HCT116 (cell line): Measurements from ENCODE around the gene FOS. TPM values are rescaled to one million over a fixed set of nuclear protein-coding genes. Genes with fewer than 3 reads are reported as not detected.
"Not testable (repeated sequence)": the region's sequence is repeated elsewhere in the genome, so short reads cannot be mapped to it uniquely, and the experiment has no call there.

Experiments used
- ATAC-seq: fragments of 200-7000 bp; cut with Tn5 transposase; 2 replicates; pipeline ENCODE4 v1.9.1; 2020; ENCODE audit warnings: mild to moderate bottlenecking, moderate library complexity
- BruUV-seq: library from RNA; stranded (reverse); fragments of 400-500 nt; replicated peaks from 2 replicates; lab custom pipeline; 2021; lab: Mats Ljungman, UMichigan
- CTCF ChIA-PET: fragments of 300-600 bp; sonication (Branson Sonifier 250); formaldehyde crosslinking; loops from one replicate; lab custom pipeline; 2021; ENCODE audit warnings: antibody characterized with exemption; lab: Charles Lee
- POLR2A ChIA-PET: fragments of 300-600, 350-600 bp; sonication (Branson Sonifier 250); formaldehyde crosslinking; loops from one replicate; lab custom pipeline; 2021; ENCODE audit warnings: antibody characterized with exemption; lab: Charles Lee
- RAD21 ChIA-PET, 2 experiments: fragments of 300-600 bp; sonication (Branson Sonifier 250); formaldehyde crosslinking; loops; one replicate each; lab custom pipeline; 2023; ENCODE audit warnings: low total read pairs in 2 of 2; ENCODE audit not compliant: uncharacterized antibody in 2 of 2, unreplicated experiment in 2 of 2, low non-redundant PET in 1 of 2; lab: Charles Lee
- DNase-seq: peaks from one replicate; pipeline ENCODE4 v3.0.0-alpha.2; 2010; ENCODE audit warnings: low read depth, low spot score
- H2AFZ ChIP-seq: fragments of 200-600 bp; shearing (Covaris generic), sonication (generic); 2 replicates; pipeline ENCODE4 v1.6.1; 2017; ENCODE audit warnings: low read depth, mixed run types, mixed read lengths, antibody characterized with exemption, low read length; ENCODE audit not compliant: poor library complexity, severe bottlenecking
- H3K27ac ChIP-seq: 2 replicates; pipeline ENCODE4 v1.5.1; 2012; ENCODE audit warnings: low read depth, low read length
- H3K27me3 ChIP-seq: fragments of 200-600 bp; sonication (generic); 2 replicates; pipeline ENCODE4 v1.6.1; 2016; ENCODE audit warnings: mixed run types, low read length, mixed read lengths; ENCODE audit not compliant: insufficient read depth
- H3K36me3 ChIP-seq, 2 experiments: fragments of 200-500 bp in 1 of 2; fragments of 200-600 bp in 1 of 2; sonication (Bioruptor generic) in 1 of 2; sonication (generic) in 1 of 2; 2 replicates each; pipeline versions ENCODE4 v1.5.1 to v1.6.1; 2014 to 2016; ENCODE audit warnings: low read length in 2 of 2, inconsistent platforms in 1 of 2, mixed read lengths in 1 of 2, mixed run types in 1 of 2; ENCODE audit not compliant: insufficient read depth in 2 of 2, control insufficient read depth in 1 of 2
- H3K4me1 ChIP-seq, 2 experiments: fragments of 200-600 bp in 1 of 2; sonication (generic) in 1 of 2; 2 replicates each; pipeline versions ENCODE4 v1.5.1 to v1.6.1; 2012 to 2017; ENCODE audit warnings: low read length in 2 of 2, inconsistent platforms in 1 of 2, mild to moderate bottlenecking in 1 of 2, mixed read lengths in 1 of 2, mixed run types in 1 of 2, moderate library complexity in 1 of 2; ENCODE audit not compliant: insufficient read depth in 2 of 2, control insufficient read depth in 1 of 2
- H3K4me2 ChIP-seq: fragments of 200-600 bp; sonication (generic); 2 replicates; pipeline ENCODE4 v1.6.1; 2017; ENCODE audit warnings: mixed run types, low read length, mixed read lengths
- H3K4me3 ChIP-seq, 2 experiments: fragments of 200-600 bp in 1 of 2; sonication (generic) in 1 of 2; replicated peaks in 1 of 2; 2 replicates each; pipeline ENCODE4 v1.5.1; 2011 to 2016; ENCODE audit warnings: low read length in 2 of 2, control low read depth in 1 of 2, low read depth in 1 of 2, mild to moderate bottlenecking in 1 of 2, mixed read lengths in 1 of 2, mixed run types in 1 of 2
- H3K79me2 ChIP-seq: fragments of 200-600 bp; sonication (generic); 2 replicates; pipeline ENCODE4 v1.6.1; 2017; ENCODE audit warnings: mild to moderate bottlenecking, mixed run types, low read length, moderate library complexity, mixed read lengths; ENCODE audit not compliant: insufficient read depth
- H3K9ac ChIP-seq: fragments of 200-600 bp; sonication (generic); 2 replicates; pipeline ENCODE4 v1.6.1; 2016; ENCODE audit warnings: low read length, mixed read lengths
- H3K9me2 ChIP-seq: fragments of 200-600 bp; sonication (generic), shearing (Covaris generic); 2 replicates; pipeline ENCODE4 v1.6.1; 2017; ENCODE audit warnings: mixed run types, mild to moderate bottlenecking, moderate library complexity; ENCODE audit not compliant: insufficient read depth
- H3K9me3 ChIP-seq, 2 experiments: fragments of 200-500 bp in 1 of 2; fragments of 200-600 bp in 1 of 2; sonication (Bioruptor generic) in 1 of 2; sonication (generic) in 1 of 2; 2 replicates each; pipeline ENCODE4 v1.6.1; 2014 to 2017; ENCODE audit warnings: low read length in 2 of 2, mixed read lengths in 2 of 2, inconsistent platforms in 1 of 2, low read depth in 1 of 2, mild to moderate bottlenecking in 1 of 2, mixed run types in 1 of 2, moderate library complexity in 1 of 2; ENCODE audit not compliant: control insufficient read depth in 1 of 2, insufficient read depth in 1 of 2
- H4K20me1 ChIP-seq: fragments of 200-600 bp; sonication (generic), shearing (Covaris generic); 2 replicates; pipeline ENCODE4 v1.6.1; 2017; ENCODE audit warnings: mixed run types, mild to moderate bottlenecking, moderate library complexity; ENCODE audit not compliant: insufficient read depth
- POLR2AphosphoS5 ChIP-seq: IDR thresholded peaks from 2 replicates; pipeline ENCODE4 v1.6.1; 2011; ENCODE audit warnings: mild to moderate bottlenecking, low read depth, low read length, moderate library complexity
- RAD21 ChIP-seq: IDR thresholded peaks from 2 replicates; pipeline ENCODE4 v1.6.1; 2012; ENCODE audit warnings: low read depth, mild to moderate bottlenecking
- SIN3A ChIP-seq: IDR thresholded peaks from 2 replicates; pipeline ENCODE4 v1.6.1; 2012; ENCODE audit warnings: low read depth
- SRF ChIP-seq: IDR thresholded peaks from 2 replicates; pipeline ENCODE4 v1.6.1; 2012; ENCODE audit warnings: low read depth
- TCF7L2 ChIP-seq: IDR thresholded peaks from 2 replicates; pipeline ENCODE4 v1.7.0; 2011; ENCODE audit warnings: borderline replicate concordance, inconsistent platforms; ENCODE audit not compliant: insufficient read depth, insufficient read length; ENCODE audit errors: extremely low read depth
- YY1 ChIP-seq: IDR thresholded peaks from 2 replicates; pipeline ENCODE4 v1.6.1; 2011; ENCODE audit warnings: low read length, low read depth, moderate library complexity, mild to moderate bottlenecking; ENCODE audit not compliant: insufficient replicate concordance; ENCODE audit errors: extremely low read depth
- ZNF274 ChIP-seq: fragments of 200-500 bp; sonication (Bioruptor generic); IDR thresholded peaks from 2 replicates; pipeline ENCODE4 v1.6.1; 2014; ENCODE audit warnings: mild to moderate bottlenecking, low read depth, low read length, inconsistent platforms
- intact Hi-C: fragments of 100-400 bp; cut with micrococcal nuclease; formaldehyde crosslinking; loops from 2 replicates; pipeline ENCODE4 v1.10.0; 2022
- total RNA-seq: library from RNA; stranded (reverse); gene quantifications from one replicate; pipeline ENCODE4 v1.2.1, GENCODE V29; 2021; ENCODE audit not compliant: unreplicated experiment
- TF ChIP-seq, protein P1 (sequence below): IDR thresholded peaks from 2 replicates; pipeline ENCODE4 v1.6.1; 2012
- TF ChIP-seq, protein P2 (sequence below): IDR thresholded peaks from 2 replicates; pipeline ENCODE4 v1.6.1; 2012
- TF ChIP-seq, protein P3 (sequence below): IDR thresholded peaks from 2 replicates; pipeline ENCODE4 v1.6.1; 2011; ENCODE audit warnings: mild to moderate bottlenecking, low read length, moderate library complexity; ENCODE audit not compliant: insufficient replicate concordance; ENCODE audit errors: extremely low read depth
- TF ChIP-seq, protein P4 (sequence below), 3 experiments: fragments of 200-600 bp in 1 of 3; sonication (generic) in 1 of 3; IDR thresholded peaks in 2 of 3; conservative IDR thresholded peaks in 1 of 3; 2 replicates each; pipeline ENCODE4 v1.5.1; 2012 to 2017; ENCODE audit warnings: low read depth in 2 of 3, low read length in 2 of 3, antibody characterized with exemption in 1 of 3, borderline replicate concordance in 1 of 3, control low read depth in 1 of 3, mild to moderate bottlenecking in 1 of 3, mixed read lengths in 1 of 3, mixed run types in 1 of 3, moderate library complexity in 1 of 3; ENCODE audit not compliant: insufficient read depth in 1 of 3

The FOS gene
- total RNA-seq, 1 experiment from 2014 or later: 50.4 TPM

DNA sequence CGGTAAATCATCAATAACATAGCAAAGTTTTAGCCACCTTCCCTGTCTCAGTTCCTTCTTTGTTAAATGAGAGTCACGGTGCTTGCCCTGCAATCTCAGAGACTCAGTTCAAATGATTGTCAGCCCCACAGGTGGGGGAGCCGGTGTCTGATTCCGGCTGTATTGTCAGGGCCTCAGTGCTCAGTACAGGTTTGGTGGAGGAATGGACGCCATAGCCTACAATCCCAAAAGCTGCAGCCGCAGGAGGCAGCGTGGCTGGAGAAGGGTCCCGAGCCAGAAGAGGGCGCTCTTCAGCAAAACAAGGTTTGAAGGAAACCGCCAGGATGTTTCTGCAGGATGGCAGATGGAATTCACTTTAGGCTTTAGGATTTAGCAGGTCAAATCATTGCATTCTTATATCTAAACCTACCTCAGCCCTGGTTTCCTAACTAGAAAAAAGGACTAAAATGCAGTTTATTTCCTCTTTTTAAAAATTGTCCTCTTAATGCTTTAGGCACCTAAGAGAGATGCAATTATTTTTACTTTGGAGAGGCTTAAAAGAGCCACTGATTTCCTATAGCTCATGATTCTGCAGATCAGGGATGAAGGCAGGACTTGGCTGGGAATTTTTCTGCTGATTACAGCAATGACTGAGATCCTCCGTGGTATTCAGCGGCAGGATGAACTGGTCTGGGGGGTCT lies 29.2 kb downstream of the FOS start:
- POLR2A ChIA-PET: no interaction called here
- H2AFZ ChIP-seq: peak overlapping the region; percentile 83

DNA sequence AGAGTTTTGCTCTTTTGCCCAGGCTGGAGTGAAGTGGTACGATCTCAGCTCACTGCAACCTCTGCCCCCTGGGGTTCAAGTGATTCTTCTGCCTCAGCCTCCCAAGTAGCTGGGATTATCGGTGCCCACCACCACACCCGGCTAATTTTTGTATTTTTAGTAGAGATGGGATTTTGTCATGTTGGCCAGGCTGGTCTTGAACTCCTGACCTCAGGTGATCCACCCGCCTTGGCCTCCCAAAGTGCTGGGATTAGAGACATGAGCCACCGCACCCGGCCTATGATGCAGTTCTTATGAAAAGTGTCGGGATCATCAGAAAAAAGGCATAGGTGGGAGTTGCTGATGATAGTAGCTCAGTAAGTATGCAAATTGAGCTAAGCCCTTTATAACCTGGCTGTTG lies 30.4 kb downstream of the FOS start:
- ChIA-PET CTCF (interaction anchor here (0.7 to 4.3 kb wide), 4 partner anchors 32 to 252 kb away, joined by 3 to 45 read pairs (median 16); no protein-coding TSS in a partner anchor), POLR2A (interaction anchor here (0.7 kb wide), 1 partner anchor 27 kb away, joined by 5 read pairs; no protein-coding TSS in a partner anchor)
- H3K9me3 ChIP-seq, H2AFZ ChIP-seq, H3K9ac ChIP-seq, intact Hi-C loops, H4K20me1 ChIP-seq, DNase-seq, H3K4me2 ChIP-seq, H3K9me2 ChIP-seq, BruUV-seq, H3K27me3 ChIP-seq, ATAC-seq, H3K4me1 ChIP-seq, H3K79me2 ChIP-seq, RAD21 ChIA-PET, H3K4me3 ChIP-seq, H3K27ac ChIP-seq, H3K36me3 ChIP-seq: not testable (repeated sequence)

More for the DNA sequence above, 29.2 kb downstream of the FOS start:
- no peaks in the 10 kb centered on the region for H3K9me2 ChIP-seq
- no TSS peak for BruUV-seq
- no peaks in the 10 kb centered on the region for H3K9me3 ChIP-seq
- ChIA-PET RAD21 (interaction anchor here (0.6 to 1.1 kb wide), 3 partner anchors 125 to 181 kb away, joined by 3 to 4 read pairs (median 3); no protein-coding TSS in a partner anchor), CTCF (interaction anchor here (1.0 to 4.3 kb wide), 5 partner anchors 12 to 269 kb away, joined by 5 to 45 read pairs (median 8); no protein-coding TSS in a partner anchor)
- no peak overlapping the region for H3K4me3 ChIP-seq
- H3K9ac ChIP-seq: no peak overlapping the region
- no peak overlapping the region for H3K27ac ChIP-seq
- peaks cover 0 to 8% of the 10 kb centered on the region in 2 experiments; a peak in 2 of 4 replicates for H3K4me1 ChIP-seq
- no peaks in the 10 kb centered on the region for H4K20me1 ChIP-seq
- intact Hi-C loops: loop anchor here (1.0 to 2.0 kb wide), 3 partner anchors 180 to 447 kb away; no protein-coding TSS in a partner anchor
- no peaks in the 10 kb centered on the region for H3K36me3 ChIP-seq
- DNase-seq: peak; percentile 69
- TF ChIP-seq ZNF274: no peak
- TF ChIP-seq, protein P1, sequence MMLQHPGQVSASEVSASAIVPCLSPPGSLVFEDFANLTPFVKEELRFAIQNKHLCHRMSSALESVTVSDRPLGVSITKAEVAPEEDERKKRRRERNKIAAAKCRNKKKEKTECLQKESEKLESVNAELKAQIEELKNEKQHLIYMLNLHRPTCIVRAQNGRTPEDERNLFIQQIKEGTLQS: no peak
- TF ChIP-seq YY1: peak; percentile 84
- no peak for TF ChIP-seq SRF
- no peak for TF ChIP-seq SIN3A
- TF ChIP-seq TCF7L2: no peak
- TF ChIP-seq, protein P2, sequence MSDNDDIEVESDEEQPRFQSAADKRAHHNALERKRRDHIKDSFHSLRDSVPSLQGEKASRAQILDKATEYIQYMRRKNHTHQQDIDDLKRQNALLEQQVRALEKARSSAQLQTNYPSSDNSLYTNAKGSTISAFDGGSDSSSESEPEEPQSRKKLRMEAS: 0 out of 2 replicates have a peak, but pooled peaks have one; percentile 30
- peak; percentile 96 for TF ChIP-seq RAD21
- TF ChIP-seq, protein P3, sequence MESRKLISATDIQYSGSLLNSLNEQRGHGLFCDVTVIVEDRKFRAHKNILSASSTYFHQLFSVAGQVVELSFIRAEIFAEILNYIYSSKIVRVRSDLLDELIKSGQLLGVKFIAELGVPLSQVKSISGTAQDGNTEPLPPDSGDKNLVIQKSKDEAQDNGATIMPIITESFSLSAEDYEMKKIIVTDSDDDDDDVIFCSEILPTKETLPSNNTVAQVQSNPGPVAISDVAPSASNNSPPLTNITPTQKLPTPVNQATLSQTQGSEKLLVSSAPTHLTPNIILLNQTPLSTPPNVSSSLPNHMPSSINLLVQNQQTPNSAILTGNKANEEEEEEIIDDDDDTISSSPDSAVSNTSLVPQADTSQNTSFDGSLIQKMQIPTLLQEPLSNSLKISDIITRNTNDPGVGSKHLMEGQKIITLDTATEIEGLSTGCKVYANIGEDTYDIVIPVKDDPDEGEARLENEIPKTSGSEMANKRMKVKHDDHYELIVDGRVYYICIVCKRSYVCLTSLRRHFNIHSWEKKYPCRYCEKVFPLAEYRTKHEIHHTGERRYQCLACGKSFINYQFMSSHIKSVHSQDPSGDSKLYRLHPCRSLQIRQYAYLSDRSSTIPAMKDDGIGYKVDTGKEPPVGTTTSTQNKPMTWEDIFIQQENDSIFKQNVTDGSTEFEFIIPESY: no peak
- TF ChIP-seq, protein P4, sequence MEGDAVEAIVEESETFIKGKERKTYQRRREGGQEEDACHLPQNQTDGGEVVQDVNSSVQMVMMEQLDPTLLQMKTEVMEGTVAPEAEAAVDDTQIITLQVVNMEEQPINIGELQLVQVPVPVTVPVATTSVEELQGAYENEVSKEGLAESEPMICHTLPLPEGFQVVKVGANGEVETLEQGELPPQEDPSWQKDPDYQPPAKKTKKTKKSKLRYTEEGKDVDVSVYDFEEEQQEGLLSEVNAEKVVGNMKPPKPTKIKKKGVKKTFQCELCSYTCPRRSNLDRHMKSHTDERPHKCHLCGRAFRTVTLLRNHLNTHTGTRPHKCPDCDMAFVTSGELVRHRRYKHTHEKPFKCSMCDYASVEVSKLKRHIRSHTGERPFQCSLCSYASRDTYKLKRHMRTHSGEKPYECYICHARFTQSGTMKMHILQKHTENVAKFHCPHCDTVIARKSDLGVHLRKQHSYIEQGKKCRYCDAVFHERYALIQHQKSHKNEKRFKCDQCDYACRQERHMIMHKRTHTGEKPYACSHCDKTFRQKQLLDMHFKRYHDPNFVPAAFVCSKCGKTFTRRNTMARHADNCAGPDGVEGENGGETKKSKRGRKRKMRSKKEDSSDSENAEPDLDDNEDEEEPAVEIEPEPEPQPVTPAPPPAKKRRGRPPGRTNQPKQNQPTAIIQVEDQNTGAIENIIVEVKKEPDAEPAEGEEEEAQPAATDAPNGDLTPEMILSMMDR (IDR thresholded peaks at IDR 0.05 in 2 of 3, conservative IDR thresholded peaks at IDR 0.05 in 1 of 3; ENCODE audit: borderline replicate concordance in 1 of 3, insufficient read depth in 1 of 3, low read depth in 2 of 3, low read length in 2 of 3): peak; percentile 86 to 94 (median 94)
- no peak for TF ChIP-seq POLR2AphosphoS5
- TF ChIP-seq, all 23 proteins: peak for 4
- peak overlapping the region; percentile 53 for H3K4me2 ChIP-seq
- ATAC-seq: peak; percentile 85
- H3K27me3 ChIP-seq: no peaks in the 10 kb centered on the region
- H3K79me2 ChIP-seq: no peaks in the 10 kb centered on the region
